ENCODE measurements around the gene CPOX.
"Not testable (repeated sequence)": the region's sequence is repeated elsewhere in the genome, so short reads cannot be mapped to it uniquely, and the experiment has no call there.

Gene CPOX

DNA sequence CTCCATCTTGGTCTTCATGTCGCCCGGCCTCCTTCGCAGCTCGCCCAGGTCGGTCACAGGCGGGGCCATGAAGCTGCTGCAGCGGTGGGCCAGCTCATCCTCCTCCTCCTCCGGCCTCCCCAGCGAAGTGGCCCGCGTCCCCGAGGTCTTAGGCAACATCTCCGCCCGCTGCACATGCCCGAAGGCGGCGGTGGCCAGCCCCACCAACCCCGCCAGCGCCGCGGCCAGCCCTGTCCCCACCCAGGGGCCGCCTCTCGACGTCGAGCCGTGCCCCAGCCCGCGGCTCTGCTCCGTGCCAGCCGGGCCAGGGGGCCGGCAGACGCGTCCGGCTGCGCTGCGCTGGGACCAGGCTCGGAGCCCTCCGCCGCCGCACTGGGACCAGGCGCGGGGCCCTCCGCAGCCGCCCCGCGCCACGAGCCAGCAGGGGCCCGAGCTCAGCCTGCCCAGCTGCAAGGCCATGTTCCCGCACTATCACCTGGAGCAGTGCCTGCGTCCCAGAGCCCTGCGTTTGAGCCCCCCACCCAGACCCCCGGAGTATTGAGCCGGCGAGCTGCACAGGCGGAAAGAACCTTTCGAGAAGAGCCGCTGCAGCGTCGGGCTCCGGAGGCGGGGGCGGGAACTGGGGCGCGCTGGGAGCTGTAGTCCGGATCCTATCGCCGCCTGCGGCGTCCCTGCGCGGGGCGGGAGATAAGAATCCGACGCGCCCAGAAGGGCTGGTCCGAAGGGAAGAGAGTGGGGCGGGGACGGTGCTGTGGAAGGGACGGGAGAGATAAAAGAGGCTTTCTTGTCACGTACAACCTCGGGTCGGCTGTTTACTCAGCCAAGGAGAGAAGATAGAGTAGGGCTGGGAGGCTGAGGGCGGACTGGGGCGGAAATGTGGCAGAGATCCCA, at the start of gene CPOX:
CPOX (minus strand) TSS at position 566 of the 891 bp plus-strand sequence; CDS start at position 459, 107 bp downstream.
- DNase-seq = peak; percentile 85 to 88

- DNase-seq = not testable (repeated sequence)
Measured at GRCh38 chr3:98642769-98643168, 49.4 kb upstream of the CPOX start.

DNA sequence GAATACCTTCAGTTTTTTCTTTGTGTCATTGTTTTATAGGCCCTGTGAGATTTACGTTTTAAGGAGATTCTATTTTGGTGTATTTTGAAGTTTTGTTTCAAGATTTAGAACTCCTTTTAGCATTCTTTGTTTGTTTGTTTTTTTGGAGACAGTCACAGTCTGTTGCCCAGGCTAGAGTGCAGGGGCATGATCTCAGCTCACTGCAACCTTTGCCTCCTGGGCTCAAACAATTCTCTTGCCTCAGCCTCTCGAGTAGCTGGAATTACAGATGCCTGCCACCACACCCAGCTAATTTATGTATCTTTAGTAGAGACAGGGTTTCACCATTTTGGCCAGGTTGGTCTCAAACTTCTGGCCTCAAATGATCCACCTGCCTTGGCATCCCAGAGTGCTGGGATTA, 48.3 kb upstream of the CPOX start:
- not testable (repeated sequence) for DNase-seq

- DNase-seq = not testable (repeated sequence)
Measured at GRCh38 chr3:98638515-98638914, 45.1 kb upstream of the CPOX start.

DNA sequence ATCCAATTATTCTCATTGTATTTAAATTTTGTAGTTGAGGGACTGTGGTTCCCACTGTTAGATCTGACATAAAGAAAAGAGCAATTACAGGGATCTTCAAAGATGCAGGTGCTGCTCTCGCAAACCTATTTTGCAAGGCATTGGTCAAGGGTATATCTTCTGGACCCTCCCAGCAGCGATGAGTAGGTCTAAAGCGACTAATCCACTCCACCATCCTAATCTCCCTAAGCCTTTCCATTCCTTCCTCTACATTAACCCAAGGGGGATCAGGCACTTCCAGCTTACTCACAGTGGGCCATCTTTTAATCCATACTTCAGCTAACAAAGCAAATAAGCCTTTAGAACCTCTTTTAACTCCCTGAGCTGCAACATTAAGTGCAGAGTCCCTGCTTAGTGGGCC, 37.0 kb upstream of the CPOX start:
- DNase-seq = no peak

GRCh38 chr3:98628317-98628716, 34.9 kb upstream of the CPOX start:
- no peak for DNase-seq

DNA sequence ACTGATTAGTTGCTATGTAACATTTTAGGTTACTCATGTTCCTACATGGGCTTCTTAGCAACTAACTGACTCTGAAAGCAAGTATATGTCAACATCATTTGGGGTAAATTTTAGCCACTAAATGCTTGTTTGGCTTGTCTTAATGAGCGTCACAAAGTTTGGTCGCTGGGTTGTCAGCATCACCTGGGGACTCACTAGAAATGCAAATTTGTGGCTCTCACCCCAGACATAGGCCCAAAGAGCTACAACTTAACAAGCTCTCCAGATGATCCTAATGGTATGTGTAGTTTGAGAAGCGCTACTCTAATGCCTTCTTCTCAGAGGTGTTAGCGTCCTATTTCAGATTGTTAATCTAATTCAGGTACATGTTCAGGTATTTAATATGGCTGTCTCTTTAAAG, 32.7 kb upstream of the CPOX start:
- no peak for DNase-seq

- no peak for DNase-seq
Measured at GRCh38 chr3:98623572-98624280, 30.3 kb upstream of the CPOX start.

- no peak for DNase-seq
Measured at GRCh38 chr3:98617841-98618240, 24.4 kb upstream of the CPOX start.

DNA sequence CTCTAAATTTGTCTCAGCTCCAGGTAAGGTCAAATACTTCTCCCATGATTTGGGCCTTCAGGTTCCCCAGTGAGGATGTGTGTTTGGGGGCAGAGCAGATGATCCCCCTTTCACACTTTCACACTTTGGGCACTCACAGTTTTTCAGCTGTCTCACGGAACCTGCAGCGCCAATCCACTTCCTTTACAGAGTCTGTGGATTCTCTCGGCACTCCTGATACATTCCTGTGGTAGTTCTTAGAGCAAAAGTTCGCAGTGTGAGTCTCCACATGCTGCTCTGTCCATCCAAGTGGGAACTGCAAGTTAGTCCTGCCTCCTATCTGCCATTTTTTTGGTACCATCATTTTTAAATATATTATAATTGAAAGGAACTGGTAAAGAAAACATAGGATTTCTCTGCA, 20.2 kb upstream of the CPOX start:
- DNase-seq = no peak

GRCh38 chr3:98612996-98613517, 19.6 kb upstream of the CPOX start:
- no peak for DNase-seq

- no peak for DNase-seq
Measured at GRCh38 chr3:98612587-98612986, 19.2 kb upstream of the CPOX start.

- no peak for DNase-seq
Measured at GRCh38 chr3:98608029-98608428, 14.6 kb upstream of the CPOX start.

GRCh38 chr3:98603580-98603979, 10.2 kb upstream of the CPOX start:
- DNase-seq = no peak

- peak; percentile 73 to 77 for DNase-seq
Measured at GRCh38 chr3:98602078-98602678, 8.8 kb upstream of the CPOX start.

GRCh38 chr3:98601180-98601579, 7.8 kb upstream of the CPOX start:
- no peak for DNase-seq

DNA sequence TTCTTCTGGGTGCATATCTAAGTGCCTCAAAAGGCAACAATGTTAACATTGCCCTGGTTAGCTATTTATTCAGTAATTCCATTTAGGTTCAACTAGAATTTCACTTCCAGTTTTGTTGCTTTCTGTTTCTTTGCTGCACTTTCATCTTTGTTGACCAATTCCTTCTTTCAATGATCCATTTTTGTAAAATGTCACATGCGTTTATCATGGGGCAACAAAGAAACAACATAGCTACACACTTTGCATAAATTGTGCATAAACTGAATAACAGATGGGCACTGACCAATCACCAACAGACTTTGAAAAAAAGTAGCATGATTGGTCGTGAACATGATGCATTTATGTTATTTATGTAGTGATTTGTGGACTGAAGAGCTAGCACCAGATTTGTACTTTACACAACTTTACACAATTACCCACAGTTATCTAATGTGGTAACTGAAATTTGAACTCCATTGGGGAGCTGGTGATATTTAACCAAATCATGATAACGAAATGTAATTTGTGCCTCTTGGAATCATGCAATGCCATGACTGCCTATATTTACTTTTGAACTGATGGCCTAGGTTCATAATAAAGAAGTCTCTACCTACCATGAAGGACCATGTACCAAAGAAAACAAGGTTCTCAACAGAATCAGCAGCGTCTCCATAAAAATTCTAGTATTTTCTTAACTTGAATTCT, 7.1 kb upstream of the CPOX start:
- DNase-seq = no peak

DNA sequence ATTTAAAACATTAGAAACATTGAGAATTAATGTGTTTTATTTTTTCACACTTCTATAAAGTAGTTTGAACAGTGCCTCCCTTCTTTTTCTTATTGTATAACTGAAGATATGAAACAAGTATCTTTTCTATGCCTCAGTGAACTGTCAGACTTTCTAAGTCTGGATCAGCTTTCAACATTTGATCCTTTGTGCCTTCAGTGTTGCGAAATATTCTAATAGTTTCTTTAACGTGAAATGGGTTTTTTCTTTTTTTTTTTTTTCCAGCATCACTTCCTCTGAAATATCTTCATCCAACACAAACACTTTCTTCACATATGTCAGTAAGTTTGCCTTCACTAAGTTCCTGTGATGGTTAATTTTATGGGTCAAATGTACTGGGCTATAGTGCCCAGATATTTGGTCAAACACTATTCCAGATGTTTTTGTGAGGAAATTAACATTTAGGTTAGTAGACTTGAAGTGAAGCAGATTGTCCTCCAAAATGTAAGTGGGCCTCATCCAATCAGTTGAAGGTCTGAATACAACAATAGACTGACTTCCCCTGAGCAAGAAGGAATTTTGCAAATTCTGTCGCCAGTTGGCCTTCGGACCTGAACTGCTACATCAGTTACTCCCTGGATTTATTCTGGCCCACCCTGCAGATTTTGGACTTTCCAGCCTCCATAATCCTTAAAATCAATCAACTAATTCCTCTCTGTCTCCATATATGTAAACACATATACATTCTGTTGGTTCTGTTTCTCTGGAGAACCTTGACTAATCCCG, 6.4 kb upstream of the CPOX start:
- peak; percentile 42 to 50 for DNase-seq

GRCh38 chr3:98598492-98598891, 5.1 kb upstream of the CPOX start:
- DNase-seq = peak in 1 of 2 experiments; percentile 19

DNA sequence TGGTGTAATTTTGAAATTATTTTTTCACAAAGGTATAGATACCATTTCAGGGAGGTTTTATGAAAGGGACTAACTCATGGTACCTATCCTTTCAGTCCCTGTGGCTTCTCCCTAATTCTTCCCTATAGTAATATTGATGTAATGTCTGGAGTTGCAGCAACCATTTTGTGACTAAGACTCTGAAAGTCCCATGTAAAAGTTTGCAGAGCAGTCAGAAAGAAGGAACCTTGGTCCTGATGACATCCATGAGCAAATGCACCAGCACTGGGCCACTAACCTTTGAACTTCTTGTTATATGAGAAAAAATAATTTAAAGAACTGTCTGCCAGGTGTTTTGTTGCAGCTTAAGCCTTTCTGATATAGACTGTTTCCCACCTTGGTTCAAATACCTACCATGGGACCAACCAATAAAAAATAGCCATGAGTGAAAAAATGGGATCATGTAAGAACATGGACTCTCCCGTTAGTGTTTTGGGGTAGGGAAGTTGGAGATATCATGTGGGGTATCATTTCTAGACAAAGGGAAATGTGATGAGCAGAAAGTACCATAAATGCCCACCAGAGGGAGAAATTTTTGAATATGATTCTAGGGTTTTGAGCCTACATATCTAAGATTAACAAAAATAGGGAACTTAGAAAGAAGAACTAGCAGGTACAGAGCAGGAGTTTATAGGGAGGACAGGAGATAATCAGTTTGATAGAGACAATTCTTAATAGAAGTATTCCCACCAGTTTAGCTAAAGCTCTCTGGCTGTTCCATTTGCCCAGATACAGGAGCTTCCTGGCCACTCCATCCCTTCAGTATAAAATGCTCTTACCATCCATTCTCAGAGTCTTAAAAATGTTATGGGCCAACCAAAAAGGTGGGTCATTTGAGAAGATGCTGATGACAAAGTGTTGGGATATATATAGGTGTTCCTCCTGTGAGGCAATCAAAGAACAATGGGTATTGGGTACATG, 3.4 kb upstream of the CPOX start:
- DNase-seq = peak; percentile 92 to 95

DNA sequence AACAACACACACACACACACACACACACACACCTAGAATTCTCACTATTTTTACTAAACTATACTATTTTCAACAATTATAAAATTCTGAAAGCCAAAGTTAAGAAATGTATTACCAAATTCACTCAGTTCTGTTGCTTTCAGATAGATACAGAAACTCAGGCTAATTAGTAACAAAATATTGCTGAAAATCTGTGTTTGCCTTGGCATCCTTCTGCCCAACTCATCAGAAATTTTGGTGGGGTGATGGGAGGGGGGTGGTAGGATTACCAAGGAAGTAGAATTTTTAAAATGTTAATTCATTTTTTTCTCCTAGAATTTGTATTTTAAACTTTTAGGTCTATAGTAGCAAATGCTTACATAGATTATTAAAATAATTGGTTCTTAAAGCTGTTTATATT, 2.7 kb upstream of the CPOX start:
- DNase-seq = no peak

Data from AML-193 (cell line).